Esophagus squamous epithelium (tissue), 5 donors: ENCODE data around the gene DOCK8. TPM values are rescaled to one million over a fixed set of nuclear protein-coding genes. Genes with fewer than 3 reads are reported as not detected.
A peak's percentile ranks its signal among the peaks of the same experiment; 100 is the strongest.

Experiments used
- DNase-seq: peaks from one replicate; lab custom pipeline; 2025; lab: John Stamatoyannopoulos, UW
- H3K27ac ChIP-seq, 4 donors: fragments of 200-600 bp; sonication (generic); one replicate each; pipeline ENCODE4 v1.5.1; 2016 to 2019; ENCODE audit warnings: mild to moderate bottlenecking in 1 of 4
- H3K27me3 ChIP-seq, 4 donors: fragments of 200-600 bp; sonication (generic); 1 replicate in 3 of 4; 2 replicates in 1 of 4; pipeline versions ENCODE4 v1.5.1 to v1.6.0; 2017 to 2021; ENCODE audit warnings: antibody characterized with exemption in 1 of 4
- H3K36me3 ChIP-seq, 3 donors: fragments of 200-600 bp; sonication (generic); one replicate each; pipeline ENCODE4 v1.5.1; 2016 to 2019
- H3K4me1 ChIP-seq, 3 donors: fragments of 200-600 bp; sonication (generic); one replicate each; pipeline ENCODE4 v1.5.1; 2017 to 2019
- H3K4me3 ChIP-seq, 4 donors: fragments of 200-600 bp; sonication (generic); 1 replicate in 3 of 4; 2 replicates in 1 of 4; pipeline ENCODE4 v1.5.1; 2016 to 2019; ENCODE audit warnings: mild to moderate bottlenecking in 2 of 4, moderate library complexity in 1 of 4
- H3K9me3 ChIP-seq, 3 donors: fragments of 200-600 bp; sonication (generic); one replicate each; pipeline ENCODE4 v1.5.1; 2016 to 2019
- CTCF ChIP-seq, 6 experiments: fragments of 450-650 bp in 4 of 6; fragments of 200-600 bp in 2 of 6; sonication (generic) in 2 of 6; IDR thresholded peaks; one replicate each; pipeline ENCODE4 v1.5.1; 2016 to 2019; ENCODE audit warnings: antibody characterized with exemption in 6 of 6, mild to moderate bottlenecking in 4 of 6, moderate library complexity in 4 of 6
- POLR2A ChIP-seq, 4 donors: fragments of 450-650 bp; IDR thresholded peaks; one replicate each; pipeline ENCODE4 v1.6.1; 2017; ENCODE audit warnings: antibody characterized with exemption in 4 of 4, mild to moderate bottlenecking in 4 of 4, moderate library complexity in 3 of 4
- WGBS, 2 donors: methylation state at CpG; one replicate each; pipeline ENCODE4 v1.1.5; 2018; 5-methylcytosine and 5-hydroxymethylcytosine counted together
- intact Hi-C: fragments of 100-400 bp; cut with DNase I; formaldehyde crosslinking; loops from one replicate; pipeline ENCODE4 v1.15.0; 2022
- total RNA-seq, 4 donors: library from RNA; depleted of rRNA; stranded (reverse); fragments of >200 nt; gene quantifications; one replicate each; pipeline ENCODE4 v1.1.0, GENCODE V29; 2016
- donor health status: DM: yes; HTN: yes; CAD: no.

DOCK8 gene
- total RNA-seq, 4 donors from 2014 or later: 6.9 to 21.6 (median 15.2) TPM

GRCh38 chr9:441126-441525, 226.5 kb downstream of the DOCK8 start:
- no peak for DNase-seq
- no peak overlapping the region for H3K4me3 ChIP-seq
- no peaks in the 10 kb centered on the region for H3K27me3 ChIP-seq
- H3K36me3 ChIP-seq: peaks cover 0 to 85% (median 4%) of the 10 kb centered on the region in 3 donors
- no peak overlapping the region for H3K27ac ChIP-seq
- H3K4me1 ChIP-seq: peaks cover 0 to 33% (median 7%) of the 10 kb centered on the region in 3 donors
- no peaks in the 10 kb centered on the region for H3K9me3 ChIP-seq
- WGBS, 2 donors: 89 to 91% methylated on average over 7 of the region's 7 CpGs
- intact Hi-C loops: no loop called here
- TF ChIP-seq POLR2A (IDR thresholded peaks at IDR 0.05) (no peak), CTCF (IDR thresholded peaks at IDR 0.05) (no peak)

GRCh38 chr9:444528-444927, 229.9 kb downstream of the DOCK8 start:
- Histone ChIP-seq H3K4me3 (no peak overlapping the region), H3K27me3 (no peaks in the 10 kb centered on the region), H3K36me3 (peaks cover 0 to 69% (median 0%) of the 10 kb centered on the region in 3 donors), H3K4me1 (peaks cover 0 to 34% (median 9%) of the 10 kb centered on the region in 3 donors), H3K27ac (no peak overlapping the region), H3K9me3 (no peaks in the 10 kb centered on the region)
- no peak for DNase-seq
- TF ChIP-seq CTCF (IDR thresholded peaks at IDR 0.05): no peak
- no peak for TF ChIP-seq POLR2A (IDR thresholded peaks at IDR 0.05)
- intact Hi-C loops: no loop called here
- 93 to 96% methylated on average over 1 of the region's 1 CpG for WGBS, 2 donors

GRCh38 chr9:445033-445432, 230.4 kb downstream of the DOCK8 start:
- no peak for TF ChIP-seq POLR2A (IDR thresholded peaks at IDR 0.05)
- intact Hi-C loops: no loop called here

GRCh38 chr9:446074-446699, 231.5 kb downstream of the DOCK8 start:
- intact Hi-C loops: no loop called here
- H3K9me3 ChIP-seq: no peaks in the 10 kb centered on the region
- 82 to 100% methylated on average over 6 to 10 of the region's 15 CpGs for WGBS, 2 donors

More at GRCh38 chr9:445033-445432, 230.4 kb downstream of the DOCK8 start:
- DNase-seq: no peak
- H3K27me3 ChIP-seq: no peaks in the 10 kb centered on the region
- peaks cover 0 to 34% (median 9%) of the 10 kb centered on the region in 3 donors for H3K4me1 ChIP-seq
- H3K27ac ChIP-seq: no peak overlapping the region
- H3K36me3 ChIP-seq: peaks cover 0 to 69% (median 0%) of the 10 kb centered on the region in 3 donors
- no peaks in the 10 kb centered on the region for H3K9me3 ChIP-seq
- WGBS, 2 donors: 57 to 65% methylated on average over 3 of the region's 3 CpGs
- H3K4me3 ChIP-seq: no peak overlapping the region

GRCh38 chr9:447230-448025, 232.8 kb downstream of the DOCK8 start:
- no peaks in the 10 kb centered on the region for H3K27me3 ChIP-seq
- TF ChIP-seq CTCF (IDR thresholded peaks at IDR 0.05) (no peak), POLR2A (IDR thresholded peaks at IDR 0.05) (no peak)
- 35 to 42% methylated on average over 4 of the region's 4 CpGs for WGBS, 2 donors
- H3K36me3 ChIP-seq: peaks cover 0 to 69% (median 0%) of the 10 kb centered on the region in 3 donors
- no peak overlapping the region for H3K4me3 ChIP-seq
- H3K4me1 ChIP-seq: peaks cover 0 to 34% (median 9%) of the 10 kb centered on the region in 3 donors
- intact Hi-C loops: no loop called here
- no peak for DNase-seq
- H3K27ac ChIP-seq: peak overlapping the region; percentile 42 to 79 (median 58)
- H3K9me3 ChIP-seq: no peaks in the 10 kb centered on the region

More at GRCh38 chr9:446074-446699, 231.5 kb downstream of the DOCK8 start:
- TF ChIP-seq CTCF (IDR thresholded peaks at IDR 0.05): no peak
- no peak for TF ChIP-seq POLR2A (IDR thresholded peaks at IDR 0.05)
- peaks cover 0 to 34% (median 9%) of the 10 kb centered on the region in 3 donors for H3K4me1 ChIP-seq
- no peak overlapping the region for H3K4me3 ChIP-seq
- H3K27me3 ChIP-seq: no peaks in the 10 kb centered on the region
- H3K36me3 ChIP-seq: peaks cover 0 to 72% (median 0%) of the 10 kb centered on the region in 3 donors
- no peak for DNase-seq
- H3K27ac ChIP-seq: peak overlapping the region in 2 of 4 donors; percentile 46 to 79
